ENCODE results near the gene F5.

The F5 gene

GRCh38 chr1:169586067-169586394, 250 bp downstream of the F5 start:
- no peak for FAIRE-seq

- FAIRE-seq: no peak
Observed at GRCh38 chr1:169585181-169585580, 1.1 kb downstream of the F5 start.

- FAIRE-seq: no peak
Observed at GRCh38 chr1:169584483-169585144, 1.7 kb downstream of the F5 start.

- FAIRE-seq: no peak
Observed at GRCh38 chr1:169577981-169578738, 8.1 kb downstream of the F5 start.

GRCh38 chr1:169576935-169577331, 9.3 kb downstream of the F5 start:
- no peak for FAIRE-seq

- FAIRE-seq: no peak
Observed at GRCh38 chr1:169576241-169576934, 9.9 kb downstream of the F5 start.

GRCh38 chr1:169574336-169574735, 11.9 kb downstream of the F5 start:
- FAIRE-seq: no peak

GRCh38 chr1:169572187-169572586, 14.1 kb downstream of the F5 start:
- FAIRE-seq: no peak

GRCh38 chr1:169571450-169571849, 14.8 kb downstream of the F5 start:
- no peak for FAIRE-seq

GRCh38 chr1:169570172-169570574, 16.1 kb downstream of the F5 start:
- no peak for FAIRE-seq

GRCh38 chr1:169568497-169568896, 17.8 kb downstream of the F5 start:
- no peak for FAIRE-seq

- FAIRE-seq: no peak
Observed at GRCh38 chr1:169565335-169566271, 20.7 kb downstream of the F5 start.

- FAIRE-seq: no peak
Observed at GRCh38 chr1:169563650-169564049, 22.6 kb downstream of the F5 start.

- FAIRE-seq: no peak
Observed at GRCh38 chr1:169563019-169563615, 23.2 kb downstream of the F5 start.

- FAIRE-seq: no peak
Observed at GRCh38 chr1:169561692-169562091, 24.6 kb downstream of the F5 start.

GRCh38 chr1:169557131-169557530, 29.1 kb downstream of the F5 start:
- no peak for FAIRE-seq

GRCh38 chr1:169550294-169550693, 36.0 kb downstream of the F5 start:
- no peak for FAIRE-seq

- FAIRE-seq: no peak
Observed at GRCh38 chr1:169548282-169548681, 38.0 kb downstream of the F5 start.

- FAIRE-seq: no peak
Observed at GRCh38 chr1:169546087-169546995, 39.9 kb downstream of the F5 start.

GRCh38 chr1:169545472-169545871, 40.8 kb downstream of the F5 start:
- FAIRE-seq: no peak
